GM21390 (cell line): Measurements from ENCODE around the gene TASP1.
"Not testable (repeated sequence)": the region's sequence is repeated elsewhere in the genome, so short reads cannot be mapped to it uniquely, and the experiment has no call there.

Experiments
- ATAC-seq: cut with Tn5 transposase; IDR thresholded peaks from one replicate; pipeline ENCODE4 v1.9.1; 2021; ENCODE audit not compliant: unreplicated experiment

TASP1 gene

GRCh38 chr20:13638496-13639149 lies at the start of gene TASP1:
TSS of gene TASP1 (minus strand) at chr20:13638932. CDS start at chr20:13630078, 8,854 bp downstream.
- peak; percentile 100 for ATAC-seq

- no peak for ATAC-seq
Measured at GRCh38 chr20:13687815-13688214, 49.1 kb upstream of the TASP1 start.

GRCh38 chr20:13685623-13686022 lies 46.9 kb upstream of the TASP1 start:
- no peak for ATAC-seq

GRCh38 chr20:13684566-13685222 lies 46.0 kb upstream of the TASP1 start:
- ATAC-seq: peak; percentile 80

GRCh38 chr20:13683833-13684232 lies 45.1 kb upstream of the TASP1 start:
- ATAC-seq: no peak

GRCh38 chr20:13681248-13682125 lies 42.8 kb upstream of the TASP1 start:
- peak; percentile 72 for ATAC-seq

- no peak for ATAC-seq
Measured at GRCh38 chr20:13678944-13679343, 40.2 kb upstream of the TASP1 start.

GRCh38 chr20:13677241-13677640 lies 38.5 kb upstream of the TASP1 start:
- ATAC-seq: no peak

GRCh38 chr20:13676682-13677081 lies 38.0 kb upstream of the TASP1 start:
- ATAC-seq: no peak

GRCh38 chr20:13672690-13673089 lies 34.0 kb upstream of the TASP1 start:
- no peak for ATAC-seq

GRCh38 chr20:13671916-13672378 lies 33.2 kb upstream of the TASP1 start:
- ATAC-seq: no peak

- no peak for ATAC-seq
Measured at GRCh38 chr20:13671512-13671911, 32.8 kb upstream of the TASP1 start.

GRCh38 chr20:13670160-13670559 lies 31.4 kb upstream of the TASP1 start:
- ATAC-seq: no peak

GRCh38 chr20:13665709-13666395 lies 27.1 kb upstream of the TASP1 start:
- ATAC-seq: no peak

GRCh38 chr20:13661070-13661685 lies 22.4 kb upstream of the TASP1 start:
- ATAC-seq: no peak

GRCh38 chr20:13659288-13659687 lies 20.6 kb upstream of the TASP1 start:
- ATAC-seq: peak; percentile 99

GRCh38 chr20:13658060-13658459 lies 19.3 kb upstream of the TASP1 start:
- not testable (repeated sequence) for ATAC-seq

- no peak for ATAC-seq
Measured at GRCh38 chr20:13656721-13657368, 18.1 kb upstream of the TASP1 start.

- ATAC-seq: no peak
Measured at GRCh38 chr20:13654463-13655023, 15.8 kb upstream of the TASP1 start.

GRCh38 chr20:13650474-13650873 lies 11.7 kb upstream of the TASP1 start:
- no peak for ATAC-seq
